Measurements from ENCODE around the gene RALGAPB. TPM values are rescaled to one million over a fixed set of nuclear protein-coding genes. Genes with fewer than 3 reads are reported as not detected.

The RALGAPB gene
- total and polyA plus RNA-seq, 2 experiments from 2014 or later = 10.2 to 40.4 TPM

DNA sequence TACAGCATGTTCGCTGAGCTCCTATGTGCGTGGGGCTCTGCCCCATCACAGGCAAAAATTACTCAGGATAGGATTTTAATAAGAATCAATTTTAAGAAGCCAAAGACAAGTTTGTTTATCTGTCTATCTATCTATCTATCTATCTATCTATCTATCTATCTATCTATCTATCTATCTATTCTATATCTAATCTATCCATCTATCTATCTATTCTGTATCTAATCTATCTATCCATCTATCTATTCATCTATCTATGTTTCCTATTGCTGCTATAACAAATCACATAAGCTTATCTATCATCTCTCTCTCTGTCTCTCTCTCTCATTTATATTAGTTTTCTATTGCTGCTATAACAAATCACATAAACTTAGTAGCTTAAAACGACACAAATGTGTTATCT lies 130.6 kb downstream of the RALGAPB start:
- Mint-ChIP-seq H3K9me3 (peaks cover 1% of the 10 kb centered on the region; the same call in 2 of the 3 replicates), H3K36me3 (ENCODE audit: low read depth) (no peaks in the 10 kb centered on the region), H3K4me3 (no peak overlapping the region), H3K4me1 (peaks cover 29% of the 10 kb centered on the region), H3K27me3 (ENCODE audit: insufficient read depth, low read depth, poor library complexity) (peaks cover 3% of the 10 kb centered on the region), H3K27ac (no peak overlapping the region)
- TF ChIP-seq STAT1 (IDR thresholded peaks at IDR 0.05; ENCODE audit: unreplicated experiment) (no peak), ZNF331 (CRISPR knock-in tag; IDR thresholded peaks at IDR 0.05; ENCODE audit: low read depth) (no peak), EZH2 (IDR thresholded peaks at IDR 0.05; ENCODE audit: low read depth, unreplicated experiment) (no peak), EZH2phosphoT487 (IDR thresholded peaks at IDR 0.05; ENCODE audit: unreplicated experiment) (no peak), JUNB (IDR thresholded peaks at IDR 0.05; ENCODE audit: unreplicated experiment) (no peak), CREB1 (CRISPR knock-in tag; IDR thresholded peaks at IDR 0.05; ENCODE audit: low read depth) (no peak), ZNF114 (CRISPR knock-in tag; IDR thresholded peaks at IDR 0.05) (no peak), POLR2AphosphoS5 (IDR thresholded peaks at IDR 0.05; ENCODE audit: low read depth) (no peak), NANOG (IDR thresholded peaks at IDR 0.05; ENCODE audit: borderline replicate concordance) (no peak)
- TF ChIP-seq, protein P1, sequence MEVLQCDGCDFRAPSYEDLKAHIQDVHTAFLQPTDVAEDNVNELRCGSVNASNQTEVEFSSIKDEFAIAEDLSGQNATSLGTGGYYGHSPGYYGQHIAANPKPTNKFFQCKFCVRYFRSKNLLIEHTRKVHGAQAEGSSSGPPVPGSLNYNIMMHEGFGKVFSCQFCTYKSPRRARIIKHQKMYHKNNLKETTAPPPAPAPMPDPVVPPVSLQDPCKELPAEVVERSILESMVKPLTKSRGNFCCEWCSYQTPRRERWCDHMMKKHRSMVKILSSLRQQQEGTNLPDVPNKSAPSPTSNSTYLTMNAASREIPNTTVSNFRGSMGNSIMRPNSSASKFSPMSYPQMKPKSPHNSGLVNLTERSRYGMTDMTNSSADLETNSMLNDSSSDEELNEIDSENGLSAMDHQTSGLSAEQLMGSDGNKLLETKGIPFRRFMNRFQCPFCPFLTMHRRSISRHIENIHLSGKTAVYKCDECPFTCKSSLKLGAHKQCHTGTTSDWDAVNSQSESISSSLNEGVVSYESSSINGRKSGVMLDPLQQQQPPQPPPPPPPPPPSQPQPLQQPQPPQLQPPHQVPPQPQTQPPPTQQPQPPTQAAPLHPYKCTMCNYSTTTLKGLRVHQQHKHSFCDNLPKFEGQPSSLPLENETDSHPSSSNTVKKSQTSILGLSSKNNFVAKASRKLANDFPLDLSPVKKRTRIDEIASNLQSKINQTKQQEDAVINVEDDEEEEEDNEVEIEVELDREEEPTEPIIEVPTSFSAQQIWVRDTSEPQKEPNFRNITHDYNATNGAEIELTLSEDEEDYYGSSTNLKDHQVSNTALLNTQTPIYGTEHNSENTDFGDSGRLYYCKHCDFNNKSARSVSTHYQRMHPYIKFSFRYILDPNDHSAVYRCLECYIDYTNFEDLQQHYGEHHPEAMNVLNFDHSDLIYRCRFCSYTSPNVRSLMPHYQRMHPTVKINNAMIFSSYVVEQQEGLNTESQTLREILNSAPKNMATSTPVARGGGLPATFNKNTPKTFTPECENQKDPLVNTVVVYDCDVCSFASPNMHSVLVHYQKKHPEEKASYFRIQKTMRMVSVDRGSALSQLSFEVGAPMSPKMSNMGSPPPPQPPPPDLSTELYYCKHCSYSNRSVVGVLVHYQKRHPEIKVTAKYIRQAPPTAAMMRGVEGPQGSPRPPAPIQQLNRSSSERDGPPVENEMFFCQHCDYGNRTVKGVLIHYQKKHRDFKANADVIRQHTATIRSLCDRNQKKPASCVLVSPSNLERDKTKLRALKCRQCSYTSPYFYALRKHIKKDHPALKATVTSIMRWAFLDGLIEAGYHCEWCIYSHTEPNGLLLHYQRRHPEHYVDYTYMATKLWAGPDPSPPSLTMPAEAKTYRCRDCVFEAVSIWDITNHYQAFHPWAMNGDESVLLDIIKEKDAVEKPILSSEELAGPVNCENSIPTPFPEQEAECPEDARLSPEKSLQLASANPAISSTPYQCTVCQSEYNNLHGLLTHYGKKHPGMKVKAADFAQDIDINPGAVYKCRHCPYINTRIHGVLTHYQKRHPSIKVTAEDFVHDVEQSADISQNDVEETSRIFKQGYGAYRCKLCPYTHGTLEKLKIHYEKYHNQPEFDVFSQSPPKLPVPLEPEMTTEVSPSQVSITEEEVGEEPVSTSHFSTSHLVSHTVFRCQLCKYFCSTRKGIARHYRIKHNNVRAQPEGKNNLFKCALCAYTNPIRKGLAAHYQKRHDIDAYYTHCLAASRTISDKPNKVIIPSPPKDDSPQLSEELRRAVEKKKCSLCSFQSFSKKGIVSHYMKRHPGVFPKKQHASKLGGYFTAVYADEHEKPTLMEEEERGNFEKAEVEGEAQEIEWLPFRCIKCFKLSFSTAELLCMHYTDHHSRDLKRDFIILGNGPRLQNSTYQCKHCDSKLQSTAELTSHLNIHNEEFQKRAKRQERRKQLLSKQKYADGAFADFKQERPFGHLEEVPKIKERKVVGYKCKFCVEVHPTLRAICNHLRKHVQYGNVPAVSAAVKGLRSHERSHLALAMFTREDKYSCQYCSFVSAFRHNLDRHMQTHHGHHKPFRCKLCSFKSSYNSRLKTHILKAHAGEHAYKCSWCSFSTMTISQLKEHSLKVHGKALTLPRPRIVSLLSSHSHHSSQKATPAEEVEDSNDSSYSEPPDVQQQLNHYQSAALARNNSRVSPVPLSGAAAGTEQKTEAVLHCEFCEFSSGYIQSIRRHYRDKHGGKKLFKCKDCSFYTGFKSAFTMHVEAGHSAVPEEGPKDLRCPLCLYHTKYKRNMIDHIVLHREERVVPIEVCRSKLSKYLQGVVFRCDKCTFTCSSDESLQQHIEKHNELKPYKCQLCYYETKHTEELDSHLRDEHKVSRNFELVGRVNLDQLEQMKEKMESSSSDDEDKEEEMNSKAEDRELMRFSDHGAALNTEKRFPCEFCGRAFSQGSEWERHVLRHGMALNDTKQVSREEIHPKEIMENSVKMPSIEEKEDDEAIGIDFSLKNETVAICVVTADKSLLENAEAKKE (CRISPR knock-in tag; IDR thresholded peaks at IDR 0.05) = no peak
- TF ChIP-seq, protein P2, sequence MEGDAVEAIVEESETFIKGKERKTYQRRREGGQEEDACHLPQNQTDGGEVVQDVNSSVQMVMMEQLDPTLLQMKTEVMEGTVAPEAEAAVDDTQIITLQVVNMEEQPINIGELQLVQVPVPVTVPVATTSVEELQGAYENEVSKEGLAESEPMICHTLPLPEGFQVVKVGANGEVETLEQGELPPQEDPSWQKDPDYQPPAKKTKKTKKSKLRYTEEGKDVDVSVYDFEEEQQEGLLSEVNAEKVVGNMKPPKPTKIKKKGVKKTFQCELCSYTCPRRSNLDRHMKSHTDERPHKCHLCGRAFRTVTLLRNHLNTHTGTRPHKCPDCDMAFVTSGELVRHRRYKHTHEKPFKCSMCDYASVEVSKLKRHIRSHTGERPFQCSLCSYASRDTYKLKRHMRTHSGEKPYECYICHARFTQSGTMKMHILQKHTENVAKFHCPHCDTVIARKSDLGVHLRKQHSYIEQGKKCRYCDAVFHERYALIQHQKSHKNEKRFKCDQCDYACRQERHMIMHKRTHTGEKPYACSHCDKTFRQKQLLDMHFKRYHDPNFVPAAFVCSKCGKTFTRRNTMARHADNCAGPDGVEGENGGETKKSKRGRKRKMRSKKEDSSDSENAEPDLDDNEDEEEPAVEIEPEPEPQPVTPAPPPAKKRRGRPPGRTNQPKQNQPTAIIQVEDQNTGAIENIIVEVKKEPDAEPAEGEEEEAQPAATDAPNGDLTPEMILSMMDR (conservative IDR thresholded peaks at IDR 0.05; ENCODE audit: low read depth in 2 of 2) = no peak
- TF ChIP-seq, protein P3, sequence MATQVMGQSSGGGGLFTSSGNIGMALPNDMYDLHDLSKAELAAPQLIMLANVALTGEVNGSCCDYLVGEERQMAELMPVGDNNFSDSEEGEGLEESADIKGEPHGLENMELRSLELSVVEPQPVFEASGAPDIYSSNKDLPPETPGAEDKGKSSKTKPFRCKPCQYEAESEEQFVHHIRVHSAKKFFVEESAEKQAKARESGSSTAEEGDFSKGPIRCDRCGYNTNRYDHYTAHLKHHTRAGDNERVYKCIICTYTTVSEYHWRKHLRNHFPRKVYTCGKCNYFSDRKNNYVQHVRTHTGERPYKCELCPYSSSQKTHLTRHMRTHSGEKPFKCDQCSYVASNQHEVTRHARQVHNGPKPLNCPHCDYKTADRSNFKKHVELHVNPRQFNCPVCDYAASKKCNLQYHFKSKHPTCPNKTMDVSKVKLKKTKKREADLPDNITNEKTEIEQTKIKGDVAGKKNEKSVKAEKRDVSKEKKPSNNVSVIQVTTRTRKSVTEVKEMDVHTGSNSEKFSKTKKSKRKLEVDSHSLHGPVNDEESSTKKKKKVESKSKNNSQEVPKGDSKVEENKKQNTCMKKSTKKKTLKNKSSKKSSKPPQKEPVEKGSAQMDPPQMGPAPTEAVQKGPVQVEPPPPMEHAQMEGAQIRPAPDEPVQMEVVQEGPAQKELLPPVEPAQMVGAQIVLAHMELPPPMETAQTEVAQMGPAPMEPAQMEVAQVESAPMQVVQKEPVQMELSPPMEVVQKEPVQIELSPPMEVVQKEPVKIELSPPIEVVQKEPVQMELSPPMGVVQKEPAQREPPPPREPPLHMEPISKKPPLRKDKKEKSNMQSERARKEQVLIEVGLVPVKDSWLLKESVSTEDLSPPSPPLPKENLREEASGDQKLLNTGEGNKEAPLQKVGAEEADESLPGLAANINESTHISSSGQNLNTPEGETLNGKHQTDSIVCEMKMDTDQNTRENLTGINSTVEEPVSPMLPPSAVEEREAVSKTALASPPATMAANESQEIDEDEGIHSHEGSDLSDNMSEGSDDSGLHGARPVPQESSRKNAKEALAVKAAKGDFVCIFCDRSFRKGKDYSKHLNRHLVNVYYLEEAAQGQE (IDR thresholded peaks at IDR 0.05; ENCODE audit: unreplicated experiment) = no peak
- TF ChIP-seq, protein P4, sequence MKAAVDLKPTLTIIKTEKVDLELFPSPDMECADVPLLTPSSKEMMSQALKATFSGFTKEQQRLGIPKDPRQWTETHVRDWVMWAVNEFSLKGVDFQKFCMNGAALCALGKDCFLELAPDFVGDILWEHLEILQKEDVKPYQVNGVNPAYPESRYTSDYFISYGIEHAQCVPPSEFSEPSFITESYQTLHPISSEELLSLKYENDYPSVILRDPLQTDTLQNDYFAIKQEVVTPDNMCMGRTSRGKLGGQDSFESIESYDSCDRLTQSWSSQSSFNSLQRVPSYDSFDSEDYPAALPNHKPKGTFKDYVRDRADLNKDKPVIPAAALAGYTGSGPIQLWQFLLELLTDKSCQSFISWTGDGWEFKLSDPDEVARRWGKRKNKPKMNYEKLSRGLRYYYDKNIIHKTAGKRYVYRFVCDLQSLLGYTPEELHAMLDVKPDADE (IDR thresholded peaks at IDR 0.05) = no peak
- Histone ChIP-seq H3K9me2 (ENCODE audit: insufficient read depth) (no peaks in the 10 kb centered on the region), H2AFZ (no peak overlapping the region), H3F3A (replicated peaks; ENCODE audit: low read depth) (no peaks in the 10 kb centered on the region), H3K27me3 (ENCODE audit: insufficient read depth) (peaks cover 22% of the 10 kb centered on the region), H3K4me1 (ENCODE audit: insufficient read depth) (peaks cover 17% of the 10 kb centered on the region), H3K79me2 (replicated peaks; ENCODE audit: insufficient read depth) (no peaks in the 10 kb centered on the region), H3K27ac (ENCODE audit: low read depth) (no peak overlapping the region), H3K4me3 (no peak overlapping the region), H3K36me3 (ENCODE audit: insufficient read depth) (no peaks in the 10 kb centered on the region), H3K4me2 (no peak overlapping the region), H4K20me1 (replicated peaks; ENCODE audit: insufficient read depth) (no peaks in the 10 kb centered on the region)
- DNase-seq (ENCODE audit: low spot score) (no peak), ATAC-seq (no peak)

Data from GM23338 (cell line).